Measurements from ENCODE around the gene TFIP11.

GRCh38 chr22:26453812-26454500 is 58.3 kb downstream of the TFIP11 start:
- TF ChIP-seq BCL11A (IDR thresholded peaks at IDR 0.05; ENCODE audit: low read depth in 2 of 2, low read length in 2 of 2) (no peak), TAF1 (IDR thresholded peaks at IDR 0.05; ENCODE audit: low read depth, low read length) (no peak)
